H9 (cell line): Measurements from ENCODE around the gene TSPAN5. TPM values are rescaled to one million over a fixed set of nuclear protein-coding genes. Genes with fewer than 3 reads are reported as not detected.

ENCODE experiments used
- DNase-seq: peaks from one replicate; pipeline ENCODE4 v3.0.0-alpha.2; 2017
- H2AFZ ChIP-seq: one replicate; pipeline ENCODE4 v1.6.1; 2013; ENCODE audit warnings: mild to moderate bottlenecking, low read length, control low read depth, moderate library complexity
- H2AK5ac ChIP-seq: 2 replicates; pipeline ENCODE4 v1.6.1; 2013; ENCODE audit warnings: low read length, control low read depth, mixed read lengths; ENCODE audit not compliant: insufficient read length
- H2BK120ac ChIP-seq: one replicate; pipeline ENCODE4 v1.6.1; 2013; ENCODE audit warnings: low read depth, mild to moderate bottlenecking, low read length, control low read depth, inconsistent platforms; ENCODE audit not compliant: poor library complexity, severe bottlenecking
- H2BK12ac ChIP-seq: 2 replicates; pipeline ENCODE4 v1.6.1; 2013; ENCODE audit warnings: low read length, control low read depth, mixed read lengths, low read depth; ENCODE audit not compliant: insufficient read length
- H2BK15ac ChIP-seq: 2 replicates; pipeline ENCODE4 v1.6.1; 2013; ENCODE audit warnings: low read depth, low read length, control low read depth
- H2BK20ac ChIP-seq: one replicate; pipeline ENCODE4 v1.6.1; 2013; ENCODE audit warnings: low read depth, mild to moderate bottlenecking, low read length, control low read depth, inconsistent platforms; ENCODE audit not compliant: poor library complexity, severe bottlenecking
- H2BK5ac ChIP-seq: 2 replicates; pipeline ENCODE4 v1.6.1; 2013; ENCODE audit warnings: low read length, control low read depth, mixed read lengths; ENCODE audit not compliant: insufficient read length
- H3K14ac ChIP-seq: 2 replicates; pipeline ENCODE4 v1.6.1; 2013; ENCODE audit warnings: low read length, control low read depth; ENCODE audit not compliant: insufficient read depth
- H3K18ac ChIP-seq: 2 replicates; pipeline ENCODE4 v1.6.1; 2013; ENCODE audit warnings: low read depth, mild to moderate bottlenecking, mixed read lengths, low read length, control low read depth; ENCODE audit not compliant: insufficient read length
- H3K23ac ChIP-seq: 2 replicates; pipeline ENCODE4 v1.6.1; 2013; ENCODE audit warnings: low read length, control low read depth, mixed read lengths, low read depth; ENCODE audit not compliant: insufficient read length
- H3K23me2 ChIP-seq: 2 replicates; pipeline ENCODE4 v1.6.1; 2013; ENCODE audit warnings: low read depth, mild to moderate bottlenecking, mixed read lengths, low read length, control low read depth; ENCODE audit not compliant: insufficient read length, poor library complexity, severe bottlenecking
- H3K27ac ChIP-seq: 2 replicates; pipeline ENCODE4 v1.5.1; 2013; ENCODE audit warnings: low read length, control low read depth, mixed read lengths, low read depth; ENCODE audit not compliant: insufficient read length
- H3K27me3 ChIP-seq: 2 replicates; pipeline ENCODE4 v1.6.1; 2013; ENCODE audit warnings: low read length, control low read depth, inconsistent platforms; ENCODE audit not compliant: insufficient read depth
- H3K4ac ChIP-seq: 2 replicates; pipeline ENCODE4 v1.6.1; 2013; ENCODE audit warnings: low read depth, mild to moderate bottlenecking, control low read depth, inconsistent platforms, low read length, moderate library complexity
- H3K4me1 ChIP-seq: 2 replicates; pipeline ENCODE4 v1.6.1; 2013; ENCODE audit warnings: low read length, control low read depth, inconsistent platforms; ENCODE audit not compliant: insufficient read depth
- H3K4me2 ChIP-seq: 2 replicates; pipeline ENCODE4 v1.6.1; 2013; ENCODE audit warnings: low read length, control low read depth, mixed read lengths; ENCODE audit not compliant: insufficient read length, insufficient read depth
- H3K56ac ChIP-seq: 2 replicates; pipeline ENCODE4 v1.6.1; 2013; ENCODE audit warnings: low read depth, mild to moderate bottlenecking, mixed read lengths, low read length, control low read depth; ENCODE audit not compliant: insufficient read length
- H3K79me1 ChIP-seq: 2 replicates; pipeline ENCODE4 v1.6.1; 2013; ENCODE audit warnings: low read depth, mild to moderate bottlenecking, moderate library complexity, low read length, control low read depth, inconsistent platforms; ENCODE audit not compliant: insufficient read depth, poor library complexity, severe bottlenecking
- H3K79me2 ChIP-seq: 2 replicates; pipeline ENCODE4 v1.6.1; 2013; ENCODE audit warnings: low read length, control low read depth, inconsistent platforms; ENCODE audit not compliant: insufficient read depth
- H3K9ac ChIP-seq: 2 replicates; pipeline ENCODE4 v1.6.1; 2013; ENCODE audit warnings: low read length, control low read depth, mixed read lengths; ENCODE audit not compliant: insufficient read length; ENCODE audit errors: extremely low read depth
- H3K9me3 ChIP-seq: one replicate; pipeline ENCODE4 v1.6.1; 2013; ENCODE audit warnings: low read depth, low read length, inconsistent platforms; ENCODE audit not compliant: control insufficient read depth
- H3T11ph ChIP-seq: one replicate; pipeline ENCODE4 v1.6.1; 2013; ENCODE audit warnings: mild to moderate bottlenecking, low read length, control low read depth, inconsistent platforms
- H4K20me1 ChIP-seq: one replicate; pipeline ENCODE4 v1.6.1; 2013; ENCODE audit not compliant: control insufficient read depth, insufficient read length, insufficient read depth
- H4K5ac ChIP-seq: 2 replicates; pipeline ENCODE4 v1.6.1; 2013; ENCODE audit warnings: low read depth, mild to moderate bottlenecking, mixed read lengths, low read length, control low read depth; ENCODE audit not compliant: insufficient read length
- H4K8ac ChIP-seq: replicated peaks from 2 replicates; pipeline ENCODE4 v1.6.1; 2013; ENCODE audit warnings: low read length, control low read depth, mixed read lengths, low read depth; ENCODE audit not compliant: insufficient read length
- H4K91ac ChIP-seq: 2 replicates; pipeline ENCODE4 v1.6.1; 2013; ENCODE audit warnings: low read depth, mild to moderate bottlenecking, moderate library complexity, mixed read lengths, low read length, control low read depth; ENCODE audit not compliant: insufficient read length
- H3K27ac Mint-ChIP-seq, 3 experiments: 2 replicates in 2 of 3; 3 replicates in 1 of 3; pipeline ENCODE4 v1.8.0; 2020 to 2021; ENCODE audit warnings: mixed read lengths in 3 of 3, mild to moderate bottlenecking in 1 of 3, moderate library complexity in 1 of 3
- H3K27me3 Mint-ChIP-seq: 2 replicates; pipeline ENCODE4 v1.8.0; 2021; ENCODE audit warnings: low read depth, mild to moderate bottlenecking, moderate library complexity, mixed read lengths
- H3K36me3 Mint-ChIP-seq, 3 experiments: 2 replicates in 2 of 3; 3 replicates in 1 of 3; pipeline ENCODE4 v1.8.0; 2020 to 2021; ENCODE audit warnings: low read depth in 3 of 3, mixed read lengths in 3 of 3; ENCODE audit not compliant: insufficient read depth in 1 of 3
- H3K4me1 Mint-ChIP-seq, 2 experiments: 2 replicates each; pipeline ENCODE4 v1.8.0; 2020; ENCODE audit warnings: mixed read lengths in 2 of 2
- H3K4me3 Mint-ChIP-seq, 2 experiments: 2 replicates in 1 of 2; 3 replicates in 1 of 2; pipeline ENCODE4 v1.8.0; 2020 to 2021; ENCODE audit warnings: mild to moderate bottlenecking in 2 of 2, mixed read lengths in 2 of 2, moderate library complexity in 1 of 2
- H3K9me3 Mint-ChIP-seq, 2 experiments: 2 replicates in 1 of 2; 3 replicates in 1 of 2; pipeline ENCODE4 v1.8.0; 2020; ENCODE audit warnings: mild to moderate bottlenecking in 2 of 2, mixed read lengths in 2 of 2, moderate library complexity in 1 of 2
- WGBS: extraction: QIAGEN DNeasy Blood & Tissue Kit; methylation state at CpG from one replicate; pipeline ENCODE4 v1.1.7; 2013; ENCODE audit warnings: missing lambda C conversion rate, low lambda C conversion rate, mixed read lengths; ENCODE audit not compliant: insufficient read length; ENCODE audit errors: extremely low coverage; 5-methylcytosine and 5-hydroxymethylcytosine counted together
- total RNA-seq: library from RNA; stranded (reverse); gene quantifications from 2 replicates; pipeline ENCODE4 v1.2.1, GENCODE V29; 2021
- TF ChIP-seq, protein P1 (sequence below): fragments of 200-600 bp; sonication (generic); conservative IDR thresholded peaks from 3 replicates; pipeline ENCODE4 v1.8.0; 2021; ENCODE audit warnings: antibody characterized with exemption, mild to moderate bottlenecking

TSPAN5 gene
- total RNA-seq, 1 experiment from 2014 or later, result 7.0 TPM

DNA sequence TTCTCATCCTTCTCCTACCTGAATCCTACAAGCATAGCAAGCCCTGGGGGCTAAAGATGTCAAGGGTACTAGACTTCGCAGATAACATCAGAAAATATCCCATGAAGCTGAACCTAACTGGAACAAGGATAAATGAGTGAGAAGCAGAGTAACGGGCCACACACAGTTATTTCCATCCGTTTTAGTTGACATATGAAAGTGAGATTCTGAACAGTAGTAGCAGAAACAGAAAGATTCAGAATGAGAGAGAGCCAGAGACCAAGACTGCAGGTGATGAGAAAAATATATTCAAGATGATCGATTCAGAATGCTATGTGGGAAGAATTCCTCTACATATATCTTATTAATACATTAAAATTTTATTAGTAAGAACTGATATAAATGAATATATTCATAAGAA lies 165.1 kb downstream of the TSPAN5 start:
- Histone ChIP-seq H2BK12ac (no peak overlapping the region), H3K4me2 (no peak overlapping the region), H4K5ac (no peak overlapping the region), H3K4ac (no peak overlapping the region), H4K91ac (no peak overlapping the region), H3K18ac (no peak overlapping the region), H4K20me1 (no peaks in the 10 kb centered on the region), H3K27ac (no peak overlapping the region), H3K4me1 (peaks cover 5% of the 10 kb centered on the region; the same call in 1 of the 2 replicates), H3K14ac (no peak overlapping the region), H3T11ph (no peak overlapping the region), H3K23me2 (no peaks in the 10 kb centered on the region), H2AFZ (no peak overlapping the region), H2BK20ac (no peak overlapping the region), H3K23ac (no peak overlapping the region), H2BK15ac (no peak overlapping the region), H2BK5ac (no peak overlapping the region), H3K9me3 (no peaks in the 10 kb centered on the region), H3K9ac (no peak overlapping the region), H3K79me1 (no peaks in the 10 kb centered on the region), H3K79me2 (no peaks in the 10 kb centered on the region), H3K27me3 (no peaks in the 10 kb centered on the region), H3K56ac (no peak overlapping the region), H2AK5ac (no peak overlapping the region), H2BK120ac (no peak overlapping the region), H4K8ac (no peak overlapping the region)
- Mint-ChIP-seq H3K27ac (no peak overlapping the region), H3K9me3 (no peaks in the 10 kb centered on the region), H3K27me3 (no peaks in the 10 kb centered on the region), H3K36me3 (no peaks in the 10 kb centered on the region), H3K4me3 (no peak overlapping the region), H3K4me1 (peaks cover 11 to 21% of the 10 kb centered on the region in 2 experiments)
- no peak for DNase-seq
- WGBS, result no CpG with 5 or more reads among the region's 4 CpGs
- TF ChIP-seq, protein P1, sequence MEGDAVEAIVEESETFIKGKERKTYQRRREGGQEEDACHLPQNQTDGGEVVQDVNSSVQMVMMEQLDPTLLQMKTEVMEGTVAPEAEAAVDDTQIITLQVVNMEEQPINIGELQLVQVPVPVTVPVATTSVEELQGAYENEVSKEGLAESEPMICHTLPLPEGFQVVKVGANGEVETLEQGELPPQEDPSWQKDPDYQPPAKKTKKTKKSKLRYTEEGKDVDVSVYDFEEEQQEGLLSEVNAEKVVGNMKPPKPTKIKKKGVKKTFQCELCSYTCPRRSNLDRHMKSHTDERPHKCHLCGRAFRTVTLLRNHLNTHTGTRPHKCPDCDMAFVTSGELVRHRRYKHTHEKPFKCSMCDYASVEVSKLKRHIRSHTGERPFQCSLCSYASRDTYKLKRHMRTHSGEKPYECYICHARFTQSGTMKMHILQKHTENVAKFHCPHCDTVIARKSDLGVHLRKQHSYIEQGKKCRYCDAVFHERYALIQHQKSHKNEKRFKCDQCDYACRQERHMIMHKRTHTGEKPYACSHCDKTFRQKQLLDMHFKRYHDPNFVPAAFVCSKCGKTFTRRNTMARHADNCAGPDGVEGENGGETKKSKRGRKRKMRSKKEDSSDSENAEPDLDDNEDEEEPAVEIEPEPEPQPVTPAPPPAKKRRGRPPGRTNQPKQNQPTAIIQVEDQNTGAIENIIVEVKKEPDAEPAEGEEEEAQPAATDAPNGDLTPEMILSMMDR, result no peak
